ENCODE measurements around the gene JAKMIP2. TPM values are rescaled to one million over a fixed set of nuclear protein-coding genes. Genes with fewer than 3 reads are reported as not detected.
A peak's percentile ranks its signal among the peaks of the same experiment; 100 is the strongest.

Gene JAKMIP2
- total and polyA plus RNA-seq, 9 donors, result 2.0 to 4.6 (median 2.3) TPM

DNA sequence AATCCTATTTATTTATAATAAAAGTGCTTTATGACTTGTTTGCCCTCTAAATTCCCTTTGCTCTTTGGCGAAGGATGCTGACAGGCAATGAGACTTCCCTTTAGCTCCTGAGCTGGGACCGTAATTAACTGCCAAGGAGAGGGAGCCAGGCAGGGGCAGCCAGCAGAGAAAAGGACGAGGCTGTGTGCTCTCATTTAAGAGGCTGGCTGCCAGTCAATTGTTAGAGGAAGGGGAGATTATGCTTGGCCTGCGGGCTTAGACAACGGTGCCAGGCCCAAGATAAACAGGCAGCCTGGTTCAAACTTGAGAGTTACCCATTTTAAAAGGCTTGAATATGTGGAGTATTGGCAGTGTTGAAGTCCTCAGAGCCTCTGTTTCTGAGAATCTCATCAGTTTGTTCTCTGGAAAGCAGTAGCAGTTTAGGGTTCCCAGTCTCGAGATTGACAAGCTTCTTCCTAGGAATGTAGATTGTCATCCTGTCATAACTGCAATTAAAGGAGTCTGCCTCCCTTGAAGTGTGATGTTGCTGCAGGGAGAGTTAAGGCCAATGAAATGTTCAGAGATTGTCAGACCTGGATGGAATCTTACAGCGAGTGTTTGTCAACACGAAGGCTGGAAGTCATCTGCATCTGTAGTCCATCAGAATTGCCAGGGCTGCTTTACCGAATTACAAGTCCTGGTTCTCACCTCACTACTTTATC is 113.2 kb downstream of the JAKMIP2 start:
- H3K27ac ChIP-seq (ENCODE audit: low read length), result no peak overlapping the region
- no peaks in the 10 kb centered on the region for H3K36me3 ChIP-seq (ENCODE audit: control insufficient read depth, insufficient read depth, low read length)
- peak; percentile 41 for DNase-seq
- no peaks in the 10 kb centered on the region for H3K27me3 ChIP-seq (ENCODE audit: control insufficient read depth, insufficient read depth, low read length)
- H3K9me3 ChIP-seq (replicated peaks; ENCODE audit: control insufficient read depth, low read depth, low read length), result no peaks in the 10 kb centered on the region
- peaks cover 7% of the 10 kb centered on the region for H3K4me1 ChIP-seq (ENCODE audit: control insufficient read depth, insufficient read depth, low read length)
- 41% methylated on average over 7 of the region's 9 CpGs for WGBS (ENCODE audit: insufficient coverage)
- no peak overlapping the region for H3K4me3 ChIP-seq (ENCODE audit: low read length)

DNA sequence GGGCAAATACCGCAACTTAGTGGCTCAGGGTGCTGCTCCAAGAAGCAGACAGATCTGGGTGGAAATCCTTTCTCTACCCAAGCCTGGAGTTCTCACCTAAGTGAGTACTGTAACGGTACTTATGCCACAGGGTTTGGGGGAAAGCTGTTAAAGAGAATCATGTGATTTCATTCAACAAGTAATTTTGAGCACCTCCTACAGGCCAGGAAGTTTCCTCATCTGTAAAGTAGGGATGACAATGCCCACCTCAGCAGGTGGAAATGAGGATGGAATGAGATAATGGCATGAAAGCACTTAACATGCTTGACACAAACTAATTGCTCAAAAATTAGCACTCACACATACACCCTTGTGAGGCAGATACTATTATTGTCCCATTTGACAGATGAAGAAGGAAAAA is 114.1 kb downstream of the JAKMIP2 start:
- Histone ChIP-seq H3K4me1 (ENCODE audit: control insufficient read depth, insufficient read depth, low read length) (peaks cover 5% of the 10 kb centered on the region), H3K9me3 (replicated peaks; ENCODE audit: control insufficient read depth, low read depth, low read length) (no peaks in the 10 kb centered on the region), H3K4me3 (ENCODE audit: low read length) (no peak overlapping the region), H3K27ac (ENCODE audit: low read length) (no peak overlapping the region), H3K27me3 (ENCODE audit: control insufficient read depth, insufficient read depth, low read length) (no peaks in the 10 kb centered on the region), H3K36me3 (ENCODE audit: control insufficient read depth, insufficient read depth, low read length) (no peaks in the 10 kb centered on the region)
- WGBS (ENCODE audit: insufficient coverage), result no CpG with 5 or more reads among the region's 2 CpGs
- no peak for DNase-seq

DNA sequence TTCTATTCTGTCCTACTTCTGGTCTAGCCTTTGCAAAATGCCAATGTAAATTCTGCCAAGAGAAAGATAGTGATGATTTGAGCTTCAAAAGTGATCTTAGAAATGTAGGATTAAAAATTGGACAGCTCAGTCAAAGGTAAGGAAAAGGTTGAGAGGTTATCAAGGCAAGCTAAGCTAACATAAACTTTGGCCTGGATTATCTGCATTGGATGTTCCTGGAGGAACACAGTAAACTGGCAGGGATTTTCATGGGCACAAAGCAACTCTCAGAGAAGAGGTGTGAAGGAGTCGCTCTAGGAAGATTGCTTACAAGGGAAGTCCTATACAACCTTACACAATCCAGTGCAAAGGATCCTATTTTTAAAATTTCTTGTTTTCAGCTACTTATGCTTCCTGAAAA is 115.2 kb downstream of the JAKMIP2 start:
- H3K9me3 ChIP-seq (replicated peaks; ENCODE audit: control insufficient read depth, low read depth, low read length), result no peaks in the 10 kb centered on the region
- DNase-seq, result no peak
- H3K36me3 ChIP-seq (ENCODE audit: control insufficient read depth, insufficient read depth, low read length), result no peaks in the 10 kb centered on the region
- H3K4me3 ChIP-seq (ENCODE audit: low read length), result no peak overlapping the region
- no peaks in the 10 kb centered on the region for H3K27me3 ChIP-seq (ENCODE audit: control insufficient read depth, insufficient read depth, low read length)
- no peak overlapping the region for H3K27ac ChIP-seq (ENCODE audit: low read length)
- WGBS (ENCODE audit: insufficient coverage), result no CpG with 5 or more reads among the region's 1 CpG
- peaks cover 2% of the 10 kb centered on the region for H3K4me1 ChIP-seq (ENCODE audit: control insufficient read depth, insufficient read depth, low read length)

DNA sequence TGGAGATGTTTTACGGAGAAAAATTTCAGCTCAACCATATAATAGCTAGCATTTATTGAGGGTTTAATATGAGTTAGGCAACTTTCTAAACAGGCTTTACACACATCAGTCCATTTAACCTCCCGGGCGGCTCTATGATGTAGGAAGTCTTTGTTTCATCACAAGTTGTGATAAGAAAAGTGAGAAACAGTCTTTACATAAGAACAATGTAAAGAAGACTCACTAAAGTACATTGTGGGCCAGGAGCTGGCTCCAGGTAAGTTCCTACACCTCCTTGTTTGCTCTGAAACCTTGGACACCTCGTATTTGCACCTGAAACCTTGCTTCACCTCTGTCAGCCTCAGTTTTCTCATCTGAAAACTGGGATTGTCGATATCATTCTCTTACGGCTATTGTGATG is 116.1 kb downstream of the JAKMIP2 start:
- WGBS (ENCODE audit: insufficient coverage), result no CpG with 5 or more reads among the region's 6 CpGs
- no peaks in the 10 kb centered on the region for H3K36me3 ChIP-seq (ENCODE audit: control insufficient read depth, insufficient read depth, low read length)
- no peak for DNase-seq
- H3K27me3 ChIP-seq (ENCODE audit: control insufficient read depth, insufficient read depth, low read length), result no peaks in the 10 kb centered on the region
- H3K4me3 ChIP-seq (ENCODE audit: low read length), result no peak overlapping the region
- H3K9me3 ChIP-seq (replicated peaks; ENCODE audit: control insufficient read depth, low read depth, low read length), result no peaks in the 10 kb centered on the region
- H3K27ac ChIP-seq (ENCODE audit: low read length), result no peak overlapping the region
- H3K4me1 ChIP-seq (ENCODE audit: control insufficient read depth, insufficient read depth, low read length), result peaks cover 2% of the 10 kb centered on the region

DNA sequence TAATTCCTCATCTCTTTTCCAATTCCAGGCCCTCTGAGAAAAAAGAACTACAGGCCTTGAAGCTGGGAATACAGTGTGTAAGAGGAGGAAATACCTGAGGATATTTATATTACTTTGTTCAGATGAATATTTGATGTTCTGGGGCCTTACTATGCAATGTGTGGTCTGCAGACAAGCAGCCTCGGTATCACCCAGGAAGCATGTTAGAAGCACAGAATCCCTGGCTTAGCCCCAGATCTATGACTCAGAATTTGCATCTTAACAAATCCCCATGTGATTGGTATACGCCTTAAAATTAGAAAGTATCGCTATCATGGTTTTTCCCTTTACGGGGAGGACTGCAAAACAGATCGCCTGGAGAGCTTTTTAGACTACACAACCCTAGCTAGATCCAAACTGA is 121.0 kb downstream of the JAKMIP2 start:
- no peaks in the 10 kb centered on the region for H3K27me3 ChIP-seq (ENCODE audit: control insufficient read depth, insufficient read depth, low read length)
- no peaks in the 10 kb centered on the region for H3K36me3 ChIP-seq (ENCODE audit: control insufficient read depth, insufficient read depth, low read length)
- DNase-seq, result peak; percentile 30
- H3K9me3 ChIP-seq (replicated peaks; ENCODE audit: control insufficient read depth, low read depth, low read length), result no peaks in the 10 kb centered on the region
- WGBS (ENCODE audit: insufficient coverage), result no CpG with 5 or more reads among the region's 5 CpGs
- no peaks in the 10 kb centered on the region for H3K4me1 ChIP-seq (ENCODE audit: control insufficient read depth, insufficient read depth, low read length)
- no peak overlapping the region for H3K4me3 ChIP-seq (ENCODE audit: low read length)
- no peak overlapping the region for H3K27ac ChIP-seq (ENCODE audit: low read length)

- no peak for DNase-seq
- WGBS (ENCODE audit: insufficient coverage), result 91% methylated on average over 6 of the region's 15 CpGs
- Histone ChIP-seq H3K9me3 (replicated peaks; ENCODE audit: control insufficient read depth, low read depth, low read length) (no peaks in the 10 kb centered on the region), H3K4me1 (ENCODE audit: control insufficient read depth, insufficient read depth, low read length) (no peaks in the 10 kb centered on the region), H3K27ac (ENCODE audit: low read length) (no peak overlapping the region), H3K36me3 (ENCODE audit: control insufficient read depth, insufficient read depth, low read length) (no peaks in the 10 kb centered on the region), H3K4me3 (ENCODE audit: low read length) (no peak overlapping the region), H3K27me3 (ENCODE audit: control insufficient read depth, insufficient read depth, low read length) (no peaks in the 10 kb centered on the region)
Measured at GRCh38 chr5:147659166-147659929, 123.2 kb downstream of the JAKMIP2 start.

DNA sequence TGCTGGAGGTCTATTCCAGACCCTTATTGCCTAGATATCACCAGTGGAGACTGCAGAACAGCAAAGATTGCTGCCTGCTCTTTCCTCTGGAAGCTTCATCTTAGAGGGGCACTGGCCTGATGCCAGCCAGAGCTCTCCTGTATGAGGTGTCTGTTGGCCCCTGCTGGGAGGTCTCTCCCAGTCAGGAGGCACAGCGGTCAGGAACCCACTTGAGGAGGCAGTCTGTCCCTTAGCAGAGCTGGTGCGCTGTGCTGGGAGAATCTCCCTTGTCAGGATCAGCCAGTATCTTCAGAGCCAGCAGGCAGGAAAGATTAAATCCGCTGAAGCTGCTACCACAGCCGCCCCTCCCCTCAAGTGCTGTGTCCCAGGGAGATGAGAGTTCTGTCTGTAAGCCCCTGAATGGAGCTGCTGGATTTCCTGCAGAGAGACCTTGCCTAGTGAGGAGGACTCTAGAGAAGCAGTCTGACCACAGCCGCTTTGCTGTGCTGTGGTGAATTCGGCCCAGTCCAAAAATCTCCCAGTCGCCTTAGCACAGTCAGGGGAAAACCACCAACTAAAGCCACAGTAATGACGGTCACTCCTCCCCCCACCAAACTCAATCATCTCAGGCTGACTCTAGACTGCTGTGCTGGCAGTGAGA is 124.1 kb downstream of the JAKMIP2 start:
- Histone ChIP-seq H3K36me3 (ENCODE audit: control insufficient read depth, insufficient read depth, low read length) (no peaks in the 10 kb centered on the region), H3K9me3 (replicated peaks; ENCODE audit: control insufficient read depth, low read depth, low read length) (no peaks in the 10 kb centered on the region), H3K4me1 (ENCODE audit: control insufficient read depth, insufficient read depth, low read length) (no peaks in the 10 kb centered on the region), H3K27me3 (ENCODE audit: control insufficient read depth, insufficient read depth, low read length) (no peaks in the 10 kb centered on the region), H3K4me3 (ENCODE audit: low read length) (no peak overlapping the region), H3K27ac (ENCODE audit: low read length) (no peak overlapping the region)
- 83% methylated on average over 2 of the region's 8 CpGs for WGBS (ENCODE audit: insufficient coverage)
- DNase-seq, result no peak

DNA sequence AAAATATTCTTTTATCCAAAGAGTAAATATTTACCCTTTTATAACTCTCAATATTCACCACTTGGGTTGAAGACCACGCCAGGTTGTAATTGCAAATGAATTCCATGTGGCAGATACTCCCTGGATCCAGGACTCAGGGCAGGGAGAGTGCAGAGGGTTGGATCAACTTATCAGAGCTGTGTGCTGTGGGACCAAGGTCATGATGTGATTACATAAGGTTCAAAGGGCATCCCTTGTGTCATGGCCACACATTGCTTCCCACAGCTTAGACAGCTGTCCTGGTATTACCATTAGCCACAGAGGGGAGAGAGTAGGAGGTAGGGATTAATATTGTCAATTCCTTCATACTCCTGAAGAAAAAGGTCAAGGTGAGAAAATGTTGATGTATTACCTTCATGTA is 133.9 kb downstream of the JAKMIP2 start:
- H3K27ac ChIP-seq (ENCODE audit: low read length), result no peak overlapping the region
- H3K36me3 ChIP-seq (ENCODE audit: control insufficient read depth, insufficient read depth, low read length), result no peaks in the 10 kb centered on the region
- no CpG with 5 or more reads among the region's 1 CpG for WGBS (ENCODE audit: insufficient coverage)
- no peak for DNase-seq
- no peaks in the 10 kb centered on the region for H3K27me3 ChIP-seq (ENCODE audit: control insufficient read depth, insufficient read depth, low read length)
- no peaks in the 10 kb centered on the region for H3K4me1 ChIP-seq (ENCODE audit: control insufficient read depth, insufficient read depth, low read length)
- peaks cover 2% of the 10 kb centered on the region for H3K9me3 ChIP-seq (replicated peaks; ENCODE audit: control insufficient read depth, low read depth, low read length)
- H3K4me3 ChIP-seq (ENCODE audit: low read length), result no peak overlapping the region

DNA sequence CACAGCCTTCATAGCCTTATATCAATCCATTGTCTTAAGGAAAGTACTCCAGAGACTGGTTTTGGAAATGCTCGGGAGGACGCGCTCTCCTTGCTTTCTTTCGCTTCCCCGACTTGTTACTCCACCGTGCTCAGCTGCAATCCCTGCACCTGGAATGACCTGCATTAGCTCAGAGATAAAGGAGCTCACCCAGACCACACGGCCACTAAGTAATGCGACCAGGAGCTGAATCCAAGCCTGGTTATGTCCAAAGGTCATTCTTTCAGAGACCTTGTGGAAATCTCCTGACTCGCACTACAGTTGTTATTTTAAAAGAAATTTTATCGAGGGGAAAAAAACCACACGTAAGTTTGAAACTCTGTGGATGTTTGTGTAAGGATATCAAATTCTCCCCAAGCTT is 137.3 kb downstream of the JAKMIP2 start:
- WGBS (ENCODE audit: insufficient coverage), result 69% methylated on average over 7 of the region's 11 CpGs
- DNase-seq, result no peak
- Histone ChIP-seq H3K27ac (ENCODE audit: low read length) (no peak overlapping the region), H3K4me3 (ENCODE audit: low read length) (no peak overlapping the region), H3K9me3 (replicated peaks; ENCODE audit: control insufficient read depth, low read depth, low read length) (no peaks in the 10 kb centered on the region), H3K36me3 (ENCODE audit: control insufficient read depth, insufficient read depth, low read length) (no peaks in the 10 kb centered on the region), H3K4me1 (ENCODE audit: control insufficient read depth, insufficient read depth, low read length) (no peaks in the 10 kb centered on the region), H3K27me3 (ENCODE audit: control insufficient read depth, insufficient read depth, low read length) (no peaks in the 10 kb centered on the region)

- Histone ChIP-seq H3K9me3 (replicated peaks; ENCODE audit: control insufficient read depth, low read depth, low read length) (no peaks in the 10 kb centered on the region), H3K36me3 (ENCODE audit: control insufficient read depth, insufficient read depth, low read length) (no peaks in the 10 kb centered on the region), H3K4me3 (ENCODE audit: low read length) (no peak overlapping the region), H3K4me1 (ENCODE audit: control insufficient read depth, insufficient read depth, low read length) (no peaks in the 10 kb centered on the region), H3K27me3 (ENCODE audit: control insufficient read depth, insufficient read depth, low read length) (no peaks in the 10 kb centered on the region), H3K27ac (ENCODE audit: low read length) (no peak overlapping the region)
- WGBS (ENCODE audit: insufficient coverage), result no CpG with 5 or more reads among the region's 1 CpG
- peak; percentile 58 for DNase-seq
Measured at GRCh38 chr5:147644460-147644859, 138.1 kb downstream of the JAKMIP2 start.
